ENCODE measurements around the gene MAP4K5. TPM values are rescaled to one million over a fixed set of nuclear protein-coding genes. Genes with fewer than 3 reads are reported as not detected.

MAP4K5 gene
- total and polyA plus RNA-seq, 4 donors = 7.7 to 47.1 (median 19.3) TPM

- TF ChIP-seq RAD21 (IDR thresholded peaks at IDR 0.05) (peak in 1 of 2 donors; percentile 12), HNF4A (conservative IDR thresholded peaks at IDR 0.05) (peak in 1 of 2 donors; percentile 23), CTCF (IDR thresholded peaks at IDR 0.05; ENCODE audit: low read depth, low read length, missing input control) (no peak), NR2F2 (IDR thresholded peaks at IDR 0.05) (no peak), GABPA (IDR thresholded peaks at IDR 0.05 in 1 of 2, conservative IDR thresholded peaks at IDR 0.05 in 1 of 2) (peak in 1 of 2 donors; percentile 15)
- H3K36me3 ChIP-seq (ENCODE audit: control insufficient read depth in 4 of 4, insufficient read depth in 3 of 4, low read depth in 1 of 4, low read length in 3 of 4) = no peaks in the 10 kb centered on the region
- no peaks in the 10 kb centered on the region for H3K9me3 ChIP-seq (ENCODE audit: control insufficient read depth in 4 of 4, low read length in 3 of 4)
- no peak for DNase-seq (ENCODE audit: low spot score)
- peaks cover 1 to 22% (median 8%) of the 10 kb centered on the region in 4 donors for H3K4me1 ChIP-seq (ENCODE audit: control insufficient read depth in 4 of 4, insufficient read depth in 4 of 4, low read length in 3 of 4)
- H3K4me3 ChIP-seq (ENCODE audit: low read depth in 1 of 3, low read length in 3 of 3) = peak overlapping the region; percentile 33 to 68 (median 50)
- peak overlapping the region; percentile 52 to 69 for H3K27ac ChIP-seq (ENCODE audit: low read depth in 1 of 2, low read length in 2 of 2)
- WGBS = 20% methylated on average over 9 of the region's 9 CpGs
- H3K9ac ChIP-seq (ENCODE audit: low read depth in 1 of 2, low read length in 2 of 2) = no peak overlapping the region
- H3K27me3 ChIP-seq (ENCODE audit: control insufficient read depth in 4 of 4, insufficient read depth in 4 of 4, low read length in 3 of 4) = no peaks in the 10 kb centered on the region
Observed at GRCh38 chr14:50397390-50398188, 134.8 kb downstream of the MAP4K5 start.

- under 1% methylated on average over 77 of the region's 77 CpGs for WGBS
- no peaks in the 10 kb centered on the region for H3K36me3 ChIP-seq (ENCODE audit: control insufficient read depth in 4 of 4, insufficient read depth in 3 of 4, low read depth in 1 of 4, low read length in 3 of 4)
Observed at GRCh38 chr14:50396631-50397389, 135.6 kb downstream of the MAP4K5 start, which contains the start of gene CDKL1. Gene CDKL1, minus strand, starts transcription at chr14:50396881. Its CDS starts 1,013 bp downstream, at chr14:50395868.

More at GRCh38 chr14:50396631-50397389, 135.6 kb downstream of the MAP4K5 start, which contains the start of gene CDKL1:
- TF ChIP-seq EGR1 (IDR thresholded peaks at IDR 0.05; ENCODE audit: low read depth in 2 of 2) (no peak), NR2F2 (IDR thresholded peaks at IDR 0.05) (no peak), ZBTB33 (IDR thresholded peaks at IDR 0.05) (no peak), TAF1 (conservative IDR thresholded peaks at IDR 0.05) (no peak), REST (IDR thresholded peaks at IDR 0.05) (no peak), YY1 (IDR thresholded peaks at IDR 0.05) (no peak), FOXA2 (IDR thresholded peaks at IDR 0.05) (no peak), ATF3 (IDR thresholded peaks at IDR 0.05) (no peak), HNF4A (conservative IDR thresholded peaks at IDR 0.05) (no peak), FOXA1 (IDR thresholded peaks at IDR 0.05) (no peak), JUND (IDR thresholded peaks at IDR 0.05) (no peak), SP1 (IDR thresholded peaks at IDR 0.05) (no peak), RXRA (IDR thresholded peaks at IDR 0.05) (no peak), HNF4G (IDR thresholded peaks at IDR 0.05) (no peak), GABPA (IDR thresholded peaks at IDR 0.05 in 1 of 2, conservative IDR thresholded peaks at IDR 0.05 in 1 of 2) (no peak), MAX (IDR thresholded peaks at IDR 0.05) (no peak), RAD21 (IDR thresholded peaks at IDR 0.05) (no peak), CTCF (IDR thresholded peaks at IDR 0.05; ENCODE audit: low read depth, low read length, missing input control) (no peak)
- peak; percentile 54 for DNase-seq (ENCODE audit: low spot score)
- Histone ChIP-seq H3K4me1 (ENCODE audit: control insufficient read depth in 4 of 4, insufficient read depth in 4 of 4, low read length in 3 of 4) (peaks cover 1 to 22% (median 8%) of the 10 kb centered on the region in 4 donors), H3K9ac (ENCODE audit: low read depth in 1 of 2, low read length in 2 of 2) (peak within 1 kb of the TSS; percentile 1 to 61), H3K9me3 (ENCODE audit: control insufficient read depth in 4 of 4, low read length in 3 of 4) (no peaks in the 10 kb centered on the region), H3K27ac (ENCODE audit: low read depth in 1 of 2, low read length in 2 of 2) (peak within 1 kb of the TSS; percentile 52 to 69), H3K4me3 (ENCODE audit: low read depth in 1 of 3, low read length in 3 of 3) (peak within 1 kb of the TSS; percentile 33 to 68 (median 50)), H3K27me3 (ENCODE audit: control insufficient read depth in 4 of 4, insufficient read depth in 4 of 4, low read length in 3 of 4) (no peaks in the 10 kb centered on the region)

Data from liver (tissue), 9 donors.